Gastrocnemius medialis (tissue), 4 donors: ENCODE data around the gene SIK3.
"Not testable (repeated sequence)": the region's sequence is repeated elsewhere in the genome, so short reads cannot be mapped to it uniquely, and the experiment has no call there.

Experiments used
- POLR2A ChIP-seq, 2 donors: fragments of 450-650 bp; IDR thresholded peaks; one replicate each; pipeline ENCODE4 v1.6.1; 2017; ENCODE audit warnings: antibody characterized with exemption in 2 of 2, mild to moderate bottlenecking in 2 of 2, moderate library complexity in 2 of 2
- TF ChIP-seq, protein P1 (sequence below), 5 experiments: fragments of 450-650 bp in 3 of 5; fragments of 200-600 bp in 2 of 5; sonication (generic) in 2 of 5; IDR thresholded peaks in 4 of 5; conservative IDR thresholded peaks in 1 of 5; 1 replicate in 4 of 5; 2 replicates in 1 of 5; pipeline ENCODE4 v1.5.1; 2016 to 2019; ENCODE audit warnings: antibody characterized with exemption in 5 of 5, mild to moderate bottlenecking in 3 of 5, moderate library complexity in 3 of 5

DNA sequence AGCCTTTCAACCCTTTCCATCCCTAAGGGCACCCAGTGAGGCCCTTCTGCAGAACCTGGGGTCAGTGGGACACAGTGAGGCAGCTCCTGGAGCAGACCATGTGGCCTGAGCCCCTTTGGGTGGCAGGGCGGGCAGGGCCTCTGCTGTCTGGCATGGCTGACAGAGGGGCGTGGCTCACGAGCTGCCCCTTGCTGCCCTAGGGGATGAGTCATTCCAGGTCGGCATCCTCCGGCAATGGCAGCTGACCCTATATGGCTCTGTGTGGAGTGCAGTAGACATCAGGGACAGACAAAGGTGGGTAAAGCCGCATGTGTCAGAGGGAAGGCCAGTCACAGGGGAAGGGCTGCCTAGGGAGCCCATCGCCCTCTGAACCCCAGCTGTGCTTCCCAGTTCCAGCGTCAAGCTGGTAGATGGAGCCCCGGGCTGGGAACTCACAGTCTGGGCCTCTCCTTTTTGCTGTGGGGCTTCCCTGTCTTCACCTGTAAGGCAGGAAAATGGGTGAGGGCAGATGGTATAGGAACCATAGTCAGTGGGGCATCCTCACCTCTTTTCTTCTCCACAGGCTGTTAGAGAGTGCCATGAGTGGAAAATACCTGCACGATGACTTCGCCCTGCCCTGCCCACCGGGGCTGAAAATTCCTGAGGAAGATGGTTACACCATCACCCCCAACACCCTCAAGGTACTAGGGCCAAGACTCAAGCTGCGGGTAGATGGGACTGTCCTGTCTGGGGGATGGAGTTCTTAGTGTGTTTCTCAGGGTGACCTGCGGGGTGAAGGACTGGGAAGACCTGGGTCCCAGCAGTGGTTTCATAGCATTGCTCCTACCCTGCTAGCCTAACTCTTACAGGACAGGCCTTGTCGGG, 39.2 kb upstream of the SIK3 start:
- TF ChIP-seq, protein P1, sequence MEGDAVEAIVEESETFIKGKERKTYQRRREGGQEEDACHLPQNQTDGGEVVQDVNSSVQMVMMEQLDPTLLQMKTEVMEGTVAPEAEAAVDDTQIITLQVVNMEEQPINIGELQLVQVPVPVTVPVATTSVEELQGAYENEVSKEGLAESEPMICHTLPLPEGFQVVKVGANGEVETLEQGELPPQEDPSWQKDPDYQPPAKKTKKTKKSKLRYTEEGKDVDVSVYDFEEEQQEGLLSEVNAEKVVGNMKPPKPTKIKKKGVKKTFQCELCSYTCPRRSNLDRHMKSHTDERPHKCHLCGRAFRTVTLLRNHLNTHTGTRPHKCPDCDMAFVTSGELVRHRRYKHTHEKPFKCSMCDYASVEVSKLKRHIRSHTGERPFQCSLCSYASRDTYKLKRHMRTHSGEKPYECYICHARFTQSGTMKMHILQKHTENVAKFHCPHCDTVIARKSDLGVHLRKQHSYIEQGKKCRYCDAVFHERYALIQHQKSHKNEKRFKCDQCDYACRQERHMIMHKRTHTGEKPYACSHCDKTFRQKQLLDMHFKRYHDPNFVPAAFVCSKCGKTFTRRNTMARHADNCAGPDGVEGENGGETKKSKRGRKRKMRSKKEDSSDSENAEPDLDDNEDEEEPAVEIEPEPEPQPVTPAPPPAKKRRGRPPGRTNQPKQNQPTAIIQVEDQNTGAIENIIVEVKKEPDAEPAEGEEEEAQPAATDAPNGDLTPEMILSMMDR (IDR thresholded peaks at IDR 0.05 in 4 of 5, conservative IDR thresholded peaks at IDR 0.05 in 1 of 5), result not testable (repeated sequence)
- TF ChIP-seq POLR2A (IDR thresholded peaks at IDR 0.05), result not testable (repeated sequence)
